ENCODE data around the gene TNFRSF21. TPM values are rescaled to one million over a fixed set of nuclear protein-coding genes. Genes with fewer than 3 reads are reported as not detected.
"Not testable (repeated sequence)": the region's sequence is repeated elsewhere in the genome, so short reads cannot be mapped to it uniquely, and the experiment has no call there.

The TNFRSF21 gene
- total RNA-seq, 2 donors from 2014 or later: 24.6 to 26.0 TPM

DNA sequence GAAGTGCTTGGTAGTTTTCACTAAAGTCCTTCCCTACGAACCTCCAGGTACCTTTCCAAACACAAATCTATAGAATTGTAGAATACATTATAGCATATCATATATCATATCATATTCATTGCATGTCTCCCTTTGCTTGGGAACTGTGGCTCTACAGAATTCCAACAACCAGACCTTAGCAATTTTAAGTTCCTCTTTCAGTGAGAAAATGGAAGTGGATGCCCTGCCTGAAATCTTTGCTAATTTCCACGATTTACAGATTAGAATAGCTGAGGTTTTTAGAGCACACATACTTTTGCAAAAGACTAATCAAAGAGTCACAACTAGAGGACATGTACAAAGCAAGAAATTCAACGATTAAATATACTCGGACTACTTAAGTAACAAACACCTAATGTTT, 78.6 kb downstream of the TNFRSF21 start:
- no peak overlapping the region for H3K4me3 ChIP-seq
- intact Hi-C loops (cut with DNase I): no loop called here
- H3K27ac ChIP-seq: no peak overlapping the region
- peaks cover 6% of the 10 kb centered on the region for H3K4me1 ChIP-seq
- no peaks in the 10 kb centered on the region for H3K27me3 ChIP-seq
- ATAC-seq (no peak), DNase-seq (no peak)
- TF ChIP-seq POLR2A (IDR thresholded peaks at IDR 0.05): no peak
- TF ChIP-seq CTCF (IDR thresholded peaks at IDR 0.05): no peak
- WGBS, 2 donors: 83 to 90% methylated on average over 4 of the region's 4 CpGs
- no peaks in the 10 kb centered on the region for H3K9me3 ChIP-seq
- no peaks in the 10 kb centered on the region for H3K36me3 ChIP-seq (replicated peaks in 1 of 2; ENCODE audit: insufficient read depth in 1 of 2, low read depth in 2 of 2)

- peaks cover under 1% of the 10 kb centered on the region for H3K4me1 ChIP-seq
Observed at GRCh38 chr6:47230579-47230978, 79.1 kb downstream of the TNFRSF21 start.

DNA sequence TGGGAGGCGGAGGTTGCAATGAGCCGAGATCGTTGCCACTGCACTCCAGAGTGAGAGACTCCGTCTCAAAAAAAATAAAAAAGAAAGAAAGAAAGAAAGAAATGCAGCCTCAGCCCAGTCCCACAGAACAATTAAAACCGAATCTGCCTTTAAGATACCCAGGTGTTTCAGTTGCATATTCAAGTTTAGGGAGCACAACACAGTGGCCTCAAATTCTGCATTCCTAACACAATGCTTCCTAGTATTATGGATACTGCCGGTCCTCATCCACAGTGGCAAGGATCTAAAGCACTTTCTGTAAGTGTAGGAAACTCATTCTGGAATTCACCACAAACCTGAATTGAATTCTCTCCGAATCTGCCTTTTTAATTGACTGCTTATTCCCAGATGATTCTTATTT, 80.5 kb downstream of the TNFRSF21 start:
- 96 to 97% methylated on average over 7 of the region's 7 CpGs for WGBS, 2 donors
- no peaks in the 10 kb centered on the region for H3K4me1 ChIP-seq
- H3K27me3 ChIP-seq: no peaks in the 10 kb centered on the region
- no peak for DNase-seq
- no peak overlapping the region for H3K27ac ChIP-seq
- no peaks in the 10 kb centered on the region for H3K9me3 ChIP-seq
- H3K4me3 ChIP-seq: no peak overlapping the region
- no peaks in the 10 kb centered on the region for H3K36me3 ChIP-seq (replicated peaks in 1 of 2; ENCODE audit: insufficient read depth in 1 of 2, low read depth in 2 of 2)
- no peak for TF ChIP-seq CTCF (IDR thresholded peaks at IDR 0.05)
- no peak for TF ChIP-seq POLR2A (IDR thresholded peaks at IDR 0.05)
- intact Hi-C loops (cut with DNase I): no loop called here
- ATAC-seq: no peak

More at GRCh38 chr6:47230579-47230978, 79.1 kb downstream of the TNFRSF21 start:
- intact Hi-C loops (cut with DNase I): no loop called here
- Histone ChIP-seq H3K9me3 (no peaks in the 10 kb centered on the region), H3K4me3 (no peak overlapping the region), H3K27me3 (no peaks in the 10 kb centered on the region), H3K36me3 (replicated peaks in 1 of 2; ENCODE audit: insufficient read depth in 1 of 2, low read depth in 2 of 2) (no peaks in the 10 kb centered on the region), H3K27ac (no peak overlapping the region)
- ATAC-seq (peak; percentile 30), DNase-seq (peak in 1 of 4 donors; percentile 32)
- WGBS, 2 donors: 34 to 49% methylated on average over 6 of the region's 6 CpGs
- TF ChIP-seq CTCF (IDR thresholded peaks at IDR 0.05): no peak
- no peak for TF ChIP-seq POLR2A (IDR thresholded peaks at IDR 0.05)

GRCh38 chr6:47228093-47228492, 81.6 kb downstream of the TNFRSF21 start:
- H3K27ac ChIP-seq; H3K4me3 ChIP-seq; H3K4me1 ChIP-seq; H3K27me3 ChIP-seq; ATAC-seq; intact Hi-C loops (cut with DNase I); DNase-seq; H3K9me3 ChIP-seq; H3K36me3 ChIP-seq (replicated peaks in 1 of 2; ENCODE audit: insufficient read depth in 1 of 2, low read depth in 2 of 2): not testable (repeated sequence)
- WGBS, 2 donors: 76 to 92% methylated on average over 3 of the region's 3 CpGs

- ATAC-seq; H3K27ac ChIP-seq; H3K4me3 ChIP-seq; H3K4me1 ChIP-seq; DNase-seq; H3K27me3 ChIP-seq; intact Hi-C loops (cut with DNase I); H3K9me3 ChIP-seq; H3K36me3 ChIP-seq (replicated peaks in 1 of 2; ENCODE audit: insufficient read depth in 1 of 2, low read depth in 2 of 2): not testable (repeated sequence)
Observed at GRCh38 chr6:47223251-47223650, 86.5 kb downstream of the TNFRSF21 start.

- no peaks in the 10 kb centered on the region for H3K27me3 ChIP-seq
- no peaks in the 10 kb centered on the region for H3K36me3 ChIP-seq (replicated peaks in 1 of 2; ENCODE audit: insufficient read depth in 1 of 2, low read depth in 2 of 2)
- H3K4me1 ChIP-seq: no peaks in the 10 kb centered on the region
- DNase-seq (no peak), ATAC-seq (no peak)
- WGBS, 2 donors: 63 to 72% methylated on average over 9 of the region's 9 CpGs
- no peak overlapping the region for H3K27ac ChIP-seq
- intact Hi-C loops (cut with DNase I): no loop called here
- H3K4me3 ChIP-seq: no peak overlapping the region
- TF ChIP-seq POLR2A (IDR thresholded peaks at IDR 0.05): no peak
- TF ChIP-seq CTCF (IDR thresholded peaks at IDR 0.05): no peak
- no peaks in the 10 kb centered on the region for H3K9me3 ChIP-seq
Observed at GRCh38 chr6:47221565-47221964, 88.1 kb downstream of the TNFRSF21 start.

Measured in body of pancreas (tissue), 4 donors.